ENCODE measurements around the gene CYB561D2. TPM values are rescaled to one million over a fixed set of nuclear protein-coding genes. Genes with fewer than 3 reads are reported as not detected.

Gene CYB561D2
- total and polyA plus RNA-seq, 2 donors (not counting 1 experiment from before 2014, with no cell fraction given), result 39.5 to 78.9 TPM

GRCh38 chr3:50365842-50366220, 15.2 kb downstream of the CYB561D2 start:
- Histone ChIP-seq H3K36me3 (replicated peaks in 1 of 2; ENCODE audit: control extremely low read depth in 1 of 2, control insufficient read depth in 1 of 2, extremely low read depth in 1 of 2, insufficient read depth in 2 of 2, low read length in 1 of 2) (no peaks in the 10 kb centered on the region), H3K27me3 (replicated peaks in 1 of 4; ENCODE audit: control extremely low read depth in 1 of 4, control insufficient read depth in 3 of 4, insufficient read depth in 4 of 4, low read length in 3 of 4) (peaks cover 0 to 3% (median 0%) of the 10 kb centered on the region in 4 experiments), H3K9ac (ENCODE audit: low read length) (peak overlapping the region; percentile 81), H3K27ac (ENCODE audit: low read length in 2 of 2) (peak overlapping the region; percentile 78 to 86), H2AFZ (ENCODE audit: insufficient read depth, low read depth, low read length, poor library complexity, severe bottlenecking) (peak overlapping the region; percentile 91), H3K4me3 (ENCODE audit: control extremely low read depth in 1 of 5, extremely low read depth in 1 of 5, insufficient read depth in 1 of 5, low read depth in 2 of 5, low read length in 4 of 5) (peak overlapping the region in 4 of 5 experiments; percentile 78 to 84 (median 82)), H3K4me1 (ENCODE audit: control insufficient read depth in 2 of 2, insufficient read depth in 2 of 2, low read length in 2 of 2) (peaks cover 13 to 22% of the 10 kb centered on the region in 2 donors), H3K4me2 (replicated peaks; ENCODE audit: low read depth, low read length, poor library complexity, severe bottlenecking) (peak overlapping the region; percentile 96), H3K9me3 (ENCODE audit: control extremely low read depth in 1 of 3, control insufficient read depth in 2 of 3, insufficient read depth in 1 of 3, low read length in 2 of 3) (no peaks in the 10 kb centered on the region), H3K79me2 (ENCODE audit: control insufficient read depth, insufficient read depth, low read length) (no peaks in the 10 kb centered on the region), H4K20me1 (ENCODE audit: control insufficient read depth, insufficient read depth, low read length, poor library complexity, severe bottlenecking) (no peaks in the 10 kb centered on the region)
- Mint-ChIP-seq H3K9me3 (ENCODE audit: insufficient read depth) (no peaks in the 10 kb centered on the region), H3K4me1 (peaks cover 21% of the 10 kb centered on the region), H3K27me3 (peaks cover 5% of the 10 kb centered on the region), H3K27ac (peak overlapping the region; percentile 94), H3K4me3 (peak overlapping the region; percentile 91)
- ChIA-PET CTCF (interaction anchor here (0.7 to 3.3 kb wide), 5 partner anchors 13 to 177 kb away, joined by 3 to 27 read pairs (median 5); partner anchors contain the start of genes CYB561D2 and NPRL2), POLR2A (interaction anchor here (0.5 to 2.8 kb wide), 7 partner anchors 15 to 1345 kb away, joined by 3 to 13 read pairs (median 6); partner anchors contain the start of genes CYB561D2, HEMK1 and NPRL2)
- TF ChIP-seq CTCF (IDR thresholded peaks at IDR 0.05), result no peak
- TF ChIP-seq EZH2 (IDR thresholded peaks at IDR 0.05; ENCODE audit: borderline replicate concordance, insufficient read depth, low read depth, low read length, poor library complexity, severe bottlenecking), result no peak
- ATAC-seq (ENCODE audit: low read depth) (no peak), DNase-seq (no peak)
- 80% methylated on average over 2 of the region's 5 CpGs for WGBS (ENCODE audit: insufficient coverage)
- intact Hi-C loops (cut with micrococcal nuclease), result loop anchor here (1.0 to 2.0 kb wide), 4 partner anchors 15 to 251 kb away; partner anchors contain the start of genes CYB561D2, HEMK1, MAPKAPK3 and NPRL2

- H4K20me1 ChIP-seq (ENCODE audit: control insufficient read depth, insufficient read depth, low read length, poor library complexity, severe bottlenecking), result no peaks in the 10 kb centered on the region
- H3K4me1 Mint-ChIP-seq, result peaks cover 18% of the 10 kb centered on the region
- ChIA-PET CTCF (interaction anchor here (1.3 kb wide), 1 partner anchor 173 kb away, joined by 4 read pairs; no protein-coding TSS in a partner anchor), POLR2A (no interaction called here)
- H2AFZ ChIP-seq (ENCODE audit: insufficient read depth, low read depth, low read length, poor library complexity, severe bottlenecking), result no peak overlapping the region
- no peaks in the 10 kb centered on the region for H3K9me3 Mint-ChIP-seq (ENCODE audit: insufficient read depth)
- H3K27ac Mint-ChIP-seq, result peak overlapping the region; percentile 12
- TF ChIP-seq CTCF (IDR thresholded peaks at IDR 0.05) (no peak), EZH2 (IDR thresholded peaks at IDR 0.05; ENCODE audit: borderline replicate concordance, insufficient read depth, low read depth, low read length, poor library complexity, severe bottlenecking) (no peak)
- intact Hi-C loops (cut with micrococcal nuclease), result no loop called here
- H3K4me3 ChIP-seq (ENCODE audit: control extremely low read depth in 1 of 5, extremely low read depth in 1 of 5, insufficient read depth in 1 of 5, low read depth in 2 of 5, low read length in 4 of 5), result no peak overlapping the region
- H3K9me3 ChIP-seq (ENCODE audit: control extremely low read depth in 1 of 3, control insufficient read depth in 2 of 3, insufficient read depth in 1 of 3, low read length in 2 of 3), result no peaks in the 10 kb centered on the region
- no peaks in the 10 kb centered on the region for H3K79me2 ChIP-seq (ENCODE audit: control insufficient read depth, insufficient read depth, low read length)
- H3K4me2 ChIP-seq (replicated peaks; ENCODE audit: low read depth, low read length, poor library complexity, severe bottlenecking), result no peak overlapping the region
- H3K27me3 Mint-ChIP-seq, result peaks cover 12% of the 10 kb centered on the region
- peaks cover 13 to 19% of the 10 kb centered on the region in 2 donors for H3K4me1 ChIP-seq (ENCODE audit: control insufficient read depth in 2 of 2, insufficient read depth in 2 of 2, low read length in 2 of 2)
- peaks cover 0 to 3% (median 0%) of the 10 kb centered on the region in 4 experiments for H3K27me3 ChIP-seq (replicated peaks in 1 of 4; ENCODE audit: control extremely low read depth in 1 of 4, control insufficient read depth in 3 of 4, insufficient read depth in 4 of 4, low read length in 3 of 4)
- no peak overlapping the region for H3K9ac ChIP-seq (ENCODE audit: low read length)
- DNase-seq, result no peak
- H3K27ac ChIP-seq (ENCODE audit: low read length in 2 of 2), result no peak overlapping the region
- no peak for ATAC-seq (ENCODE audit: low read depth)
- WGBS (ENCODE audit: insufficient coverage), result 82% methylated on average over 9 of the region's 9 CpGs
- H3K36me3 ChIP-seq (replicated peaks in 1 of 2; ENCODE audit: control extremely low read depth in 1 of 2, control insufficient read depth in 1 of 2, extremely low read depth in 1 of 2, insufficient read depth in 2 of 2, low read length in 1 of 2), result no peaks in the 10 kb centered on the region
- no peak overlapping the region for H3K4me3 Mint-ChIP-seq
Measured at GRCh38 chr3:50369012-50369670, 18.5 kb downstream of the CYB561D2 start.

Data from B cell (primary cell).